ENCODE results near the gene GPR39. TPM values are rescaled to one million over a fixed set of nuclear protein-coding genes. Genes with fewer than 3 reads are reported as not detected.

The GPR39 gene
- total RNA-seq, 4 donors from 2014 or later = 0.21 to 1.8 (median 0.22) TPM; not detected in 1

GRCh38 chr2:132374551-132374950 is 42.1 kb upstream of the GPR39 start:
- WGBS, 2 donors = 39 to 42% methylated on average over 2 of the region's 2 CpGs
- Histone ChIP-seq H3K9me3 (no peaks in the 10 kb centered on the region), H3K27me3 (no peaks in the 10 kb centered on the region), H3K27ac (no peak overlapping the region), H3K36me3 (no peaks in the 10 kb centered on the region), H3K4me1 (no peaks in the 10 kb centered on the region), H3K4me3 (no peak overlapping the region)
- TF ChIP-seq EP300 (IDR thresholded peaks at IDR 0.05) = no peak
- TF ChIP-seq, protein P1, sequence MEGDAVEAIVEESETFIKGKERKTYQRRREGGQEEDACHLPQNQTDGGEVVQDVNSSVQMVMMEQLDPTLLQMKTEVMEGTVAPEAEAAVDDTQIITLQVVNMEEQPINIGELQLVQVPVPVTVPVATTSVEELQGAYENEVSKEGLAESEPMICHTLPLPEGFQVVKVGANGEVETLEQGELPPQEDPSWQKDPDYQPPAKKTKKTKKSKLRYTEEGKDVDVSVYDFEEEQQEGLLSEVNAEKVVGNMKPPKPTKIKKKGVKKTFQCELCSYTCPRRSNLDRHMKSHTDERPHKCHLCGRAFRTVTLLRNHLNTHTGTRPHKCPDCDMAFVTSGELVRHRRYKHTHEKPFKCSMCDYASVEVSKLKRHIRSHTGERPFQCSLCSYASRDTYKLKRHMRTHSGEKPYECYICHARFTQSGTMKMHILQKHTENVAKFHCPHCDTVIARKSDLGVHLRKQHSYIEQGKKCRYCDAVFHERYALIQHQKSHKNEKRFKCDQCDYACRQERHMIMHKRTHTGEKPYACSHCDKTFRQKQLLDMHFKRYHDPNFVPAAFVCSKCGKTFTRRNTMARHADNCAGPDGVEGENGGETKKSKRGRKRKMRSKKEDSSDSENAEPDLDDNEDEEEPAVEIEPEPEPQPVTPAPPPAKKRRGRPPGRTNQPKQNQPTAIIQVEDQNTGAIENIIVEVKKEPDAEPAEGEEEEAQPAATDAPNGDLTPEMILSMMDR (IDR thresholded peaks at IDR 0.05) = no peak
- no peak for TF ChIP-seq POLR2A (IDR thresholded peaks at IDR 0.05)
- no peak for DNase-seq (ENCODE audit: low spot score in 2 of 2)

- H3K27ac ChIP-seq = no peak overlapping the region
- TF ChIP-seq POLR2A (IDR thresholded peaks at IDR 0.05) (no peak), EP300 (IDR thresholded peaks at IDR 0.05) (no peak)
- TF ChIP-seq, protein P1 (IDR thresholded peaks at IDR 0.05) = no peak
- no peak overlapping the region for H3K4me3 ChIP-seq
- WGBS, 2 donors = 24 to 33% methylated on average over 1 of the region's 1 CpG
- peak in 1 of 2 donors; percentile 20 for DNase-seq (ENCODE audit: low spot score in 2 of 2)
- no peaks in the 10 kb centered on the region for H3K4me1 ChIP-seq
- no peaks in the 10 kb centered on the region for H3K27me3 ChIP-seq
- no peaks in the 10 kb centered on the region for H3K36me3 ChIP-seq
- peaks cover 0 to 2% (median 0%) of the 10 kb centered on the region in 4 donors for H3K9me3 ChIP-seq
These were observed 41.6 kb upstream of the GPR39 start for GRCh38 chr2:132374961-132375360.

GRCh38 chr2:132381376-132381775 is 35.2 kb upstream of the GPR39 start:
- H3K9me3 ChIP-seq = peaks cover 0 to 9% (median 0%) of the 10 kb centered on the region in 4 donors
- no peaks in the 10 kb centered on the region for H3K4me1 ChIP-seq
- no peaks in the 10 kb centered on the region for H3K36me3 ChIP-seq
- H3K27ac ChIP-seq = no peak overlapping the region
- WGBS, 2 donors = 56 to 58% methylated on average over 4 of the region's 4 CpGs
- no peak overlapping the region for H3K4me3 ChIP-seq
- no peaks in the 10 kb centered on the region for H3K27me3 ChIP-seq
- TF ChIP-seq POLR2A (IDR thresholded peaks at IDR 0.05) (no peak), EP300 (IDR thresholded peaks at IDR 0.05) (no peak)
- TF ChIP-seq, protein P1 (IDR thresholded peaks at IDR 0.05) = no peak
- DNase-seq (ENCODE audit: low spot score in 2 of 2) = no peak

- Histone ChIP-seq H3K36me3 (no peaks in the 10 kb centered on the region), H3K27ac (no peak overlapping the region), H3K27me3 (no peaks in the 10 kb centered on the region), H3K9me3 (peaks cover 0 to 9% (median 0%) of the 10 kb centered on the region in 4 donors), H3K4me1 (no peaks in the 10 kb centered on the region), H3K4me3 (no peak overlapping the region)
- TF ChIP-seq POLR2A (IDR thresholded peaks at IDR 0.05) (no peak), EP300 (IDR thresholded peaks at IDR 0.05) (no peak)
- TF ChIP-seq, protein P1 (IDR thresholded peaks at IDR 0.05) = no peak
- WGBS, 2 donors = 57 to 65% methylated on average over 8 of the region's 8 CpGs
- no peak for DNase-seq (ENCODE audit: low spot score in 2 of 2)
These were observed 32.6 kb upstream of the GPR39 start for GRCh38 chr2:132383956-132384355.

DNA sequence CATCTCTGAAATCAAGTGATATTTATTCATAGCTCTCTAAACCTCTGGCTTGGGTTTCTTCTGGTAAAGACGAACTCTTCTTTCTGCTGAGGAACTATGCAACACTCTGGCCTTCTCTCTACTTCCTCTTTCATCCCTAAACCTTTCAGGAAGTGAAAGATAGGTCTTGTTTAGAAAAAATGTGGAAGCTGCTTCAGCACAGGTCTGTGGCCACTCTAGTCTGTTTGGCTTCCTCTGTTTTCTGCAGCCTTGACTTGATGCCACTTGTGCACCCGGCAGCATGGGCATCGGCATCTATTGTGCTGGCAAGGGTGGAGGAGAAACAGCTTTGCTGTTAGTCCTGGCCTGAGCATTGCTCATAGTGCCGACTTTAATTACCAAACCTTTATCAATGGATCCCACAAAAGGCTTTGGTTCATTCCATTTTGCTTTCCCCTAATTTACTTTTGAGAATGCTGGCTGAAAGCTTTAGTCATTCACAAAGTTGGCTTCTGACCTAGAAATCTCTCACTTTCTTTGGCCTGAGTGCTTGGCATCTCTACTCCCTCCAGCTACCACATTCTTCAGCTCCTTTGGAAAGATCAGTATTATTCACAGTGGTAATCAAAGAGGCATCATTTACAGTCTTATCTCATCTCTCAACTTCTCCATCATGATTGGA is 32.0 kb upstream of the GPR39 start:
- DNase-seq (ENCODE audit: low spot score in 2 of 2) = no peak
- H3K27me3 ChIP-seq = no peaks in the 10 kb centered on the region
- H3K4me1 ChIP-seq = no peaks in the 10 kb centered on the region
- H3K9me3 ChIP-seq = peaks cover 0 to 11% (median 0%) of the 10 kb centered on the region in 4 donors
- no peaks in the 10 kb centered on the region for H3K36me3 ChIP-seq
- TF ChIP-seq EP300 (IDR thresholded peaks at IDR 0.05) (peak in 1 of 2 donors; percentile 19), POLR2A (IDR thresholded peaks at IDR 0.05) (no peak)
- TF ChIP-seq, protein P1 (IDR thresholded peaks at IDR 0.05) = no peak
- WGBS, 2 donors = 44 to 62% methylated on average over 4 of the region's 4 CpGs
- H3K27ac ChIP-seq = no peak overlapping the region
- no peak overlapping the region for H3K4me3 ChIP-seq

Measured in tibial nerve (tissue), 4 donors.